Smooth muscle cell (in vitro differentiated cells): Measurements from ENCODE around the gene PRRG4. TPM values are rescaled to one million over a fixed set of nuclear protein-coding genes. Genes with fewer than 3 reads are reported as not detected.
A peak's percentile ranks its signal among the peaks of the same experiment; 100 is the strongest.

Experiments
- DNase-seq: peaks from one replicate; lab custom pipeline; 2025; ENCODE audit not compliant: unreplicated experiment; lab: John Stamatoyannopoulos, UW
- H2AFZ ChIP-seq: fragments of 200-600 bp; sonication (generic); 2 replicates; pipeline ENCODE4 v1.6.0; 2016; ENCODE audit warnings: antibody characterized with exemption, low read depth, mild to moderate bottlenecking
- H3F3A ChIP-seq: fragments of 200-600 bp; sonication (generic); 2 replicates; pipeline ENCODE4 v1.6.0; 2017; ENCODE audit warnings: antibody characterized with exemption, low read depth
- H3K27ac ChIP-seq: fragments of 200-600 bp; sonication (generic); 2 replicates; pipeline ENCODE4 v1.5.1; 2016; ENCODE audit warnings: low read depth, mild to moderate bottlenecking
- H3K27me3 ChIP-seq: fragments of 200-600 bp; sonication (generic); 2 replicates; pipeline ENCODE4 v1.6.1; 2016; ENCODE audit warnings: low read depth, mild to moderate bottlenecking
- H3K36me3 ChIP-seq: fragments of 200-600 bp; sonication (generic); 2 replicates; pipeline ENCODE4 v1.5.1; 2016; ENCODE audit warnings: low read depth
- H3K4me1 ChIP-seq: fragments of 200-600 bp; sonication (generic); 2 replicates; pipeline ENCODE4 v1.5.1; 2016; ENCODE audit warnings: low read depth
- H3K4me2 ChIP-seq: fragments of 200-600 bp; sonication (generic); 2 replicates; pipeline ENCODE4 v1.6.0; 2016; ENCODE audit warnings: mild to moderate bottlenecking
- H3K4me3 ChIP-seq: fragments of 200-600 bp; sonication (generic); 2 replicates; pipeline ENCODE4 v1.5.1; 2016; ENCODE audit warnings: mild to moderate bottlenecking
- H3K79me2 ChIP-seq: fragments of 200-600 bp; sonication (generic); 2 replicates; pipeline ENCODE4 v1.6.0; 2016; ENCODE audit warnings: low read depth, mild to moderate bottlenecking
- H3K9ac ChIP-seq: fragments of 200-600 bp; sonication (generic); 2 replicates; pipeline ENCODE4 v1.6.0; 2016; ENCODE audit warnings: low read depth
- H3K9me3 ChIP-seq: fragments of 200-600 bp; sonication (generic); replicated peaks from 2 replicates; pipeline ENCODE4 v1.5.1; 2016; ENCODE audit warnings: low read depth
- H4K20me1 ChIP-seq: fragments of 200-600 bp; sonication (generic); 2 replicates; pipeline ENCODE4 v1.6.0; 2016; ENCODE audit warnings: low read depth
- CTCF ChIP-seq: fragments of 200-600 bp; sonication (generic); IDR thresholded peaks from 2 replicates; pipeline ENCODE4 v1.5.1; 2017; ENCODE audit warnings: borderline replicate concordance, mild to moderate bottlenecking, antibody characterized with exemption; ENCODE audit not compliant: insufficient read depth, poor library complexity, severe bottlenecking
- WGBS: methylation state at CpG from one replicate; pipeline ENCODE4 v1.1.7; 2016; ENCODE audit warnings: low lambda C conversion rate; 5-methylcytosine and 5-hydroxymethylcytosine counted together
- polyA plus RNA-seq: library from polyadenylated mRNA; unstranded; fragments of >200 nt; fragmentation: Nextera tagmentation; extraction: Ambion mirVana; gene quantifications from 2 replicates; pipeline ENCODE4 v1.2.1, GENCODE V29; 2016
- total RNA-seq: library from RNA; depleted of rRNA; stranded (reverse); fragments of >200 nt; gene quantifications from 2 replicates; pipeline ENCODE4 v1.2.3, GENCODE V29; 2014

PRRG4 gene
- total and polyA plus RNA-seq, 2 experiments from 2014 or later, result 0.49 to 4.6 TPM

DNA sequence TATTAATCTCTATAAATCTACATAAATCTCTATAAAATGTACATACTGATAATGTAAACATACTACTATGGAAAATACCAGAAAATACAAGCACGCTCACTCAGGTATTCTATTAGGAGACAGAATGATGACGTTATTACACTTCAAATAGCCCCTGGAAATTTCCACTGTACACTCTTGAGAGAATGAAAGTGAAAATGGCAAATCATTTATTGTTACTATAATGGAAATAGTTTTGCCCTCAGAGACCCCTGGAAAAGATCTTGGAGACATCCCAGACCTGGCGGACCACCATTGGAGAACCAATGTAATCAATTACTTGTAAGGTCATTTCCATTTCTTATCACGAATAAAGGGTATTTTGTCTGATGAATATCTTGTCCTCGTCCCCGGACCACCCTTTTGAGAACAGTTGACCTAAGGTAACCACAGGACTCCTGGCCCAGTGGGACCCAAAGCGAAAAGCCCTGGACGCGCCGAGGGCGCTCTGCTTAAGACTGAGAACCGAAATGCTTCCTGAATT, 509 bp upstream of the PRRG4 start:
- no peaks in the 10 kb centered on the region for H3K79me2 ChIP-seq
- peak overlapping the region; percentile 98 for H2AFZ ChIP-seq
- H3K9me3 ChIP-seq, result no peaks in the 10 kb centered on the region
- H3F3A ChIP-seq, result no peaks in the 10 kb centered on the region
- H3K36me3 ChIP-seq, result no peaks in the 10 kb centered on the region
- WGBS, result 18% methylated on average over 12 of the region's 12 CpGs
- H3K27ac ChIP-seq, result no peak overlapping the region
- H3K4me1 ChIP-seq, result peaks cover 7% of the 10 kb centered on the region
- no peak for TF ChIP-seq CTCF
- H3K4me2 ChIP-seq, result peak overlapping the region; percentile 98
- no peak overlapping the region for H3K9ac ChIP-seq
- DNase-seq, result no peak
- H3K27me3 ChIP-seq, result peaks cover 25% of the 10 kb centered on the region
- no peaks in the 10 kb centered on the region for H4K20me1 ChIP-seq
- peak overlapping the region; percentile 63 for H3K4me3 ChIP-seq

GRCh38 chr11:32830413-32830738, 649 bp downstream of the PRRG4 start:
- Histone ChIP-seq H2AFZ (peak overlapping the region; percentile 98), H3K4me3 (peak overlapping the region; percentile 63), H3K27me3 (peaks cover 25% of the 10 kb centered on the region), H3K79me2 (no peaks in the 10 kb centered on the region), H3K36me3 (no peaks in the 10 kb centered on the region), H3K9ac (no peak overlapping the region), H3F3A (no peaks in the 10 kb centered on the region), H3K4me2 (peak overlapping the region; percentile 98), H3K4me1 (peaks cover 7% of the 10 kb centered on the region), H4K20me1 (no peaks in the 10 kb centered on the region), H3K9me3 (no peaks in the 10 kb centered on the region), H3K27ac (no peak overlapping the region)
- WGBS, result 18% methylated on average over 6 of the region's 6 CpGs
- DNase-seq, result no peak
- TF ChIP-seq CTCF, result no peak

DNA sequence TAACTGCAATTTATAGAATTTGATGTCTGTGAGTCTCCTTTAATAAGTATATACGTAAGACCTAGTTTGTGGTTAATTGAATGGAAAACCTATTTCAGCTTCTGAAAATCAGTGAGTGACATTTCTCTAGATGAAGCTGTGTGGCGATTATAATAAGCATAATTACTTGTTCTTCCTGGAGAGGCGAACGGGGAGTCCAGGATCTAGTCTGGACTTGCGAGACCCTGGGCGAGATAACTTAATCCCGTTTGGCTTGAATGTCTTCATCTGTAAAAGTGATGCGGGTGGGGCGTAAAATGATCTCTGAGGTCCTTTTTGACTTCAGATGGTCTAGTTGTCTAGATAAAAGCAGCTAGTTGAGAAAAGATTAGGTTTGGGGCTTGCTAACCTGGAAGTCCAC, 1.1 kb downstream of the PRRG4 start:
- Histone ChIP-seq H3K27me3 (peaks cover 25% of the 10 kb centered on the region), H3K4me2 (peak overlapping the region; percentile 98), H3K9ac (no peak overlapping the region), H3F3A (no peaks in the 10 kb centered on the region), H3K4me1 (peaks cover 7% of the 10 kb centered on the region), H3K79me2 (no peaks in the 10 kb centered on the region), H4K20me1 (no peaks in the 10 kb centered on the region), H2AFZ (no peak overlapping the region), H3K9me3 (no peaks in the 10 kb centered on the region), H3K4me3 (peak overlapping the region; percentile 63), H3K36me3 (no peaks in the 10 kb centered on the region), H3K27ac (no peak overlapping the region)
- DNase-seq, result no peak
- TF ChIP-seq CTCF, result no peak
- WGBS, result 45% methylated on average over 9 of the region's 9 CpGs

GRCh38 chr11:32831221-32831620, 1.5 kb downstream of the PRRG4 start:
- no peak overlapping the region for H3K4me2 ChIP-seq
- peaks cover 7% of the 10 kb centered on the region for H3K4me1 ChIP-seq
- no peak overlapping the region for H2AFZ ChIP-seq
- H3K9me3 ChIP-seq, result no peaks in the 10 kb centered on the region
- no peaks in the 10 kb centered on the region for H3K36me3 ChIP-seq
- no peaks in the 10 kb centered on the region for H4K20me1 ChIP-seq
- peak overlapping the region; percentile 63 for H3K4me3 ChIP-seq
- peaks cover 25% of the 10 kb centered on the region for H3K27me3 ChIP-seq
- H3F3A ChIP-seq, result no peaks in the 10 kb centered on the region
- no peak overlapping the region for H3K9ac ChIP-seq
- H3K79me2 ChIP-seq, result no peaks in the 10 kb centered on the region
- H3K27ac ChIP-seq, result no peak overlapping the region
- no peak for DNase-seq
- no peak for TF ChIP-seq CTCF
- WGBS, result 79% methylated on average over 3 of the region's 3 CpGs
